H1 (cell line): ENCODE results near the gene PIK3R6. TPM values are rescaled to one million over a fixed set of nuclear protein-coding genes. Genes with fewer than 3 reads are reported as not detected.

Source experiments
- CTCF ChIA-PET: fragments of 300-600 bp; sonication (Branson Sonifier 250); formaldehyde crosslinking; loops from one replicate; lab custom pipeline; 2021; ENCODE audit not compliant: partially characterized antibody; lab: Charles Lee
- POLR2A ChIA-PET: fragments of 300-600 bp; sonication (Branson Sonifier 250); formaldehyde crosslinking; loops from one replicate; lab custom pipeline; 2021; ENCODE audit warnings: inconsistent platforms; ENCODE audit not compliant: partially characterized antibody; lab: Charles Lee
- DNase-seq, 2 experiments: peaks; one replicate each; pipeline versions ENCODE4 v3.0.0 to v3.0.0-alpha.2; 2010 to 2022; ENCODE audit warnings: low spot score in 2 of 2, low read depth in 1 of 2, mixed read lengths in 1 of 2
- FAIRE-seq: peaks from 2 replicates; lab custom pipeline; 2011; peaks lifted over from hg19 to GRCh38; lab: Jason Lieb, UNC
- H2AFZ ChIP-seq: 2 replicates; pipeline ENCODE4 v1.8.1; 2012; ENCODE audit warnings: low read length, inconsistent platforms
- H2AK5ac ChIP-seq: 2 replicates; pipeline ENCODE4 v1.6.1; 2013; ENCODE audit warnings: low read depth, low read length
- H2BK120ac ChIP-seq: replicated peaks from 2 replicates; pipeline ENCODE3; 2013; ENCODE audit warnings: low read depth, low read length, inconsistent platforms
- H2BK12ac ChIP-seq: 2 replicates; pipeline ENCODE4 v1.6.1; 2013; ENCODE audit warnings: low read depth, low read length
- H2BK15ac ChIP-seq: 2 replicates; pipeline ENCODE4 v1.6.1; 2013; ENCODE audit warnings: low read length
- H2BK20ac ChIP-seq: 2 replicates; pipeline ENCODE4 v1.6.1; 2013; ENCODE audit warnings: low read length
- H2BK5ac ChIP-seq: 2 replicates; pipeline ENCODE4 v1.6.1; 2013; ENCODE audit warnings: low read depth, low read length
- H3K14ac ChIP-seq: 2 replicates; pipeline ENCODE4 v1.6.1; 2013; ENCODE audit warnings: inconsistent platforms; ENCODE audit not compliant: insufficient read length
- H3K18ac ChIP-seq: 2 replicates; pipeline ENCODE4 v1.6.1; 2013; ENCODE audit warnings: low read length; ENCODE audit errors: extremely low read depth
- H3K23ac ChIP-seq: 2 replicates; pipeline ENCODE4 v1.6.1; 2013; ENCODE audit warnings: inconsistent platforms; ENCODE audit not compliant: insufficient read length
- H3K23me2 ChIP-seq: 2 replicates; pipeline ENCODE4 v1.6.1; 2013; ENCODE audit warnings: low read depth, low read length
- H3K27ac ChIP-seq: 2 replicates; pipeline ENCODE4 v1.6.1; 2011; ENCODE audit warnings: low read depth, low read length, inconsistent platforms
- H3K27me3 ChIP-seq, 4 experiments: replicated peaks in 1 of 4; 1 replicate in 1 of 4; 2 replicates in 3 of 4; pipeline versions ENCODE4 v1.6.1 to v1.8.1; 2011 to 2013; ENCODE audit warnings: low read length in 3 of 4, mild to moderate bottlenecking in 3 of 4, inconsistent platforms in 2 of 4, mixed read lengths in 2 of 4, moderate library complexity in 1 of 4; ENCODE audit not compliant: control insufficient read depth in 3 of 4, insufficient read depth in 3 of 4; ENCODE audit errors: extremely low read depth in 1 of 4
- H3K36me3 ChIP-seq, 4 experiments: 2 replicates each; pipeline versions ENCODE4 v1.6.1 to v1.8.1; 2011 to 2013; ENCODE audit warnings: mild to moderate bottlenecking in 4 of 4, low read length in 3 of 4, moderate library complexity in 2 of 4, control low read depth in 1 of 4, inconsistent platforms in 1 of 4; ENCODE audit not compliant: insufficient read depth in 4 of 4, control insufficient read depth in 2 of 4
- H3K4ac ChIP-seq: replicated peaks from 2 replicates; pipeline ENCODE3; 2013; ENCODE audit warnings: low read length, low read depth, mixed read lengths, inconsistent platforms; ENCODE audit not compliant: insufficient read length
- H3K4me1 ChIP-seq, 4 experiments: replicated peaks in 1 of 4; 1 replicate in 1 of 4; 2 replicates in 3 of 4; pipeline versions ENCODE4 v1.6.1 to v1.8.1; 2011 to 2013; ENCODE audit warnings: low read length in 3 of 4, inconsistent platforms in 2 of 4, mixed read lengths in 1 of 4; ENCODE audit not compliant: insufficient read depth in 4 of 4, control insufficient read depth in 3 of 4
- H3K4me2 ChIP-seq, 2 experiments: 2 replicates each; pipeline versions ENCODE4 v1.6.1 to v1.8.1; 2011 to 2013; ENCODE audit warnings: low read depth in 2 of 2, low read length in 2 of 2, control low read depth in 1 of 2, inconsistent platforms in 1 of 2, mild to moderate bottlenecking in 1 of 2; ENCODE audit not compliant: insufficient read depth in 1 of 2
- H3K4me3 ChIP-seq, 4 experiments: fragments of 200-600, 300-600 bp in 1 of 4; sonication (generic), shearing (Covaris generic), sonication (Bioruptor Twin) in 1 of 4; 2 replicates each; pipeline versions ENCODE4 v1.5.1 to v1.8.1; 2011 to 2016; ENCODE audit warnings: low read length in 4 of 4, low read depth in 3 of 4, control low read depth in 2 of 4, inconsistent platforms in 2 of 4, mild to moderate bottlenecking in 2 of 4, mixed read lengths in 1 of 4, moderate library complexity in 1 of 4; ENCODE audit not compliant: insufficient read depth in 2 of 4; ENCODE audit errors: extremely low read depth in 1 of 4
- H3K56ac ChIP-seq: replicated peaks from 2 replicates; pipeline ENCODE3; 2013; ENCODE audit warnings: low read depth, mild to moderate bottlenecking, mixed read lengths, low read length, inconsistent platforms; ENCODE audit not compliant: insufficient read length
- H3K79me1 ChIP-seq: 2 replicates; pipeline ENCODE4 v1.6.1; 2013; ENCODE audit warnings: low read depth, low read length, control low read depth
- H3K79me2 ChIP-seq, 2 experiments: 2 replicates each; pipeline versions ENCODE4 v1.6.1 to v1.8.1; 2012 to 2013; ENCODE audit warnings: low read length in 2 of 2, mild to moderate bottlenecking in 2 of 2, inconsistent platforms in 1 of 2; ENCODE audit not compliant: insufficient read depth in 2 of 2, control insufficient read depth in 1 of 2
- H3K9ac ChIP-seq, 4 experiments: replicated peaks in 1 of 4; 1 replicate in 1 of 4; 2 replicates in 3 of 4; pipeline versions ENCODE4 v1.6.1 to v1.8.1; 2011 to 2013; ENCODE audit warnings: low read depth in 3 of 4, low read length in 3 of 4, control low read depth in 2 of 4, mild to moderate bottlenecking in 2 of 4, moderate library complexity in 2 of 4, inconsistent platforms in 1 of 4; ENCODE audit errors: extremely low read depth in 1 of 4
- H3K9me3 ChIP-seq, 2 experiments: 2 replicates each; pipeline versions ENCODE4 v1.6.1 to v1.8.1; 2012 to 2013; ENCODE audit warnings: mild to moderate bottlenecking in 2 of 2, moderate library complexity in 2 of 2, control low read depth in 1 of 2, inconsistent platforms in 1 of 2, low read depth in 1 of 2, low read length in 1 of 2, mixed read lengths in 1 of 2; ENCODE audit not compliant: insufficient read depth in 2 of 2
- H4K20me1 ChIP-seq, 2 experiments: replicated peaks in 1 of 2; 2 replicates each; pipeline versions ENCODE3 to v1.8.1; 2011 to 2013; ENCODE audit warnings: inconsistent platforms in 2 of 2, low read length in 2 of 2, mild to moderate bottlenecking in 1 of 2; ENCODE audit not compliant: insufficient read depth in 2 of 2, control insufficient read depth in 1 of 2
- H4K5ac ChIP-seq: 2 replicates; pipeline ENCODE4 v1.6.1; 2013; ENCODE audit warnings: low read length, low read depth, mixed read lengths, inconsistent platforms; ENCODE audit not compliant: insufficient read length
- H4K8ac ChIP-seq: 2 replicates; pipeline ENCODE4 v1.8.0; 2013; ENCODE audit warnings: mild to moderate bottlenecking, moderate library complexity, low read length, inconsistent platforms; ENCODE audit not compliant: insufficient read depth; ENCODE audit errors: extremely low read depth
- H4K91ac ChIP-seq: replicated peaks from 2 replicates; pipeline ENCODE3; 2013; ENCODE audit warnings: low read length, mixed read lengths, inconsistent platforms; ENCODE audit not compliant: insufficient read length
- GTF2F1 ChIP-seq: IDR thresholded peaks from 2 replicates; pipeline ENCODE4 v1.6.1; 2012; ENCODE audit warnings: low read depth, low read length, improper control_type of control experiment, borderline replicate concordance
- HDAC6 ChIP-seq: IDR thresholded peaks from one replicate; pipeline ENCODE4 v1.7.1; 2012; ENCODE audit warnings: low read depth, mild to moderate bottlenecking, inconsistent platforms, low read length, moderate library complexity
- KDM5A ChIP-seq: fragments of 200-600 bp; IDR thresholded peaks from 2 replicates; pipeline ENCODE4 v1.7.1; 2012; ENCODE audit warnings: mild to moderate bottlenecking, low read length, inconsistent platforms, mixed read lengths
- PHF8 ChIP-seq: fragments of 200-600 bp; sonication (generic); conservative IDR thresholded peaks from 2 replicates; pipeline ENCODE4 v1.7.1; 2012; ENCODE audit warnings: low read depth, mild to moderate bottlenecking, inconsistent platforms, low read length, moderate library complexity
- RAD21 ChIP-seq, 2 experiments: IDR thresholded peaks in 1 of 2; conservative IDR thresholded peaks in 1 of 2; 2 replicates each; pipeline ENCODE4 v1.6.1; 2011; ENCODE audit warnings: low read depth in 2 of 2, low read length in 2 of 2, improper control_type of control experiment in 1 of 2, inconsistent platforms in 1 of 2, mild to moderate bottlenecking in 1 of 2, moderate library complexity in 1 of 2
- SIRT6 ChIP-seq: IDR thresholded peaks from one replicate; pipeline ENCODE4 v1.7.1; 2012; ENCODE audit warnings: low read length, inconsistent platforms
- TEAD4 ChIP-seq: IDR thresholded peaks from 2 replicates; pipeline ENCODE4 v1.6.1; 2012; ENCODE audit warnings: low read depth, low read length, inconsistent platforms, mixed read lengths
- USF2 ChIP-seq: IDR thresholded peaks from 2 replicates; pipeline ENCODE4 v1.6.1; 2011; ENCODE audit warnings: low read length, improper control_type of control experiment
- ZNF274 ChIP-seq: IDR thresholded peaks from 2 replicates; pipeline ENCODE4 v1.7.0; 2012; ENCODE audit warnings: low read length, borderline replicate concordance; ENCODE audit errors: extremely low read depth
- WGBS, 2 experiments: shearing (Covaris generic) in 1 of 2; methylation state at CpG; one replicate each; pipeline versions ENCODE4 v1.1.6 to v1.1.7; 2013 to 2015; ENCODE audit warnings: low lambda C conversion rate in 2 of 2, mixed read lengths in 2 of 2, inconsistent platforms in 1 of 2, low coverage in 1 of 2, missing lambda C conversion rate in 1 of 2; ENCODE audit not compliant: insufficient replicate concordance in 2 of 2, insufficient coverage in 1 of 2, insufficient read length in 1 of 2; ENCODE audit errors: extremely low coverage in 1 of 2, missing lambda C conversion rate in 1 of 2; 5-methylcytosine and 5-hydroxymethylcytosine counted together
- polyA plus RNA-seq, 7 experiments: library from polyadenylated mRNA; depleted of rRNA in 3 of 7; stranded (reverse) in 5 of 7; unstranded in 2 of 7; fragments of >200 nt in 5 of 7; fragments of 200-250 nt in 2 of 7; gene quantifications; 1 replicate in 5 of 7; 2 replicates in 1 of 7; 4 replicates in 1 of 7; pipeline versions ENCODE4 v1.2.1 to v1.2.3, GENCODE V29; 2011 to 2013; ENCODE audit warnings: missing spikeins in 2 of 7, mixed read lengths in 2 of 7
- total RNA-seq: library from RNA; stranded (reverse); fragmentation: NEBNext Ultra II Directional; extraction: Animal tissue kit (Norgen Biotek cat#: 25700); gene quantifications from 2 replicates; pipeline ENCODE4 v1.2.1, GENCODE V29; 2021

PIK3R6 gene
- total and polyA plus RNA-seq, 2 of the 8 experiments (the other 6 are each of a cell fraction or from before 2014, with no cell fraction given): 0.24 to 1.2 TPM

- Histone ChIP-seq H3K23me2 (no peaks in the 10 kb centered on the region; the same call in 1 of the 2 replicates), H3K56ac (no peak overlapping the region), H3K14ac (no peak overlapping the region), H3K18ac (no peak overlapping the region), H3K4ac (no peak overlapping the region), H2BK5ac (no peak overlapping the region), H3K36me3 (no peaks in the 10 kb centered on the region), H3K4me1 (peaks cover 0 to 7% (median 0%) of the 10 kb centered on the region in 4 experiments; a peak in 3 of 7 replicates), H4K20me1 (no peaks in the 10 kb centered on the region), H2BK12ac (no peak overlapping the region), H3K9me3 (0 out of 4 replicates have a peak, but pooled peaks cover 0 to 4% of the 10 kb centered on the region in 2 experiments), H2BK15ac (no peak overlapping the region), H4K5ac (no peak overlapping the region), H3K23ac (no peak overlapping the region), H2BK120ac (no peak overlapping the region), H4K91ac (no peak overlapping the region), H3K9ac (no peak overlapping the region), H4K8ac (no peak overlapping the region), H3K79me2 (no peaks in the 10 kb centered on the region), H3K27me3 (no peaks in the 10 kb centered on the region), H3K4me2 (no peak overlapping the region), H3K27ac (no peak overlapping the region), H3K4me3 (no peak overlapping the region), H3K79me1 (no peaks in the 10 kb centered on the region), H2AFZ (no peak overlapping the region), H2AK5ac (no peak overlapping the region), H2BK20ac (no peak overlapping the region)
- no peak for FAIRE-seq
- TF ChIP-seq KDM5A (no peak), RAD21 (IDR thresholded peaks at IDR 0.05 in 1 of 2, conservative IDR thresholded peaks at IDR 0.05 in 1 of 2; ENCODE audit: low read depth in 2 of 2, low read length in 2 of 2) (no peak), SIRT6 (no peak), GTF2F1 (no peak), HDAC6 (no peak), USF2 (no peak), TEAD4 (no peak), PHF8 (no peak), ZNF274 (no peak)
- POLR2A ChIA-PET: no interaction called here
- 89% methylated on average over 5 of the region's 5 CpGs; no CpG with 5 or more reads in 1 of the 2 experiments for WGBS, 2 experiments
- CTCF ChIA-PET: interaction anchor here (1.3 kb wide), 1 partner anchor 20 kb away, joined by 5 read pairs; no protein-coding TSS in a partner anchor
- DNase-seq: peak in 1 of 2 experiments; percentile 10
Measured at GRCh38 chr17:8823279-8823678, 44.2 kb downstream of the PIK3R6 start.
